GM13977 (cell line): ENCODE results near the gene ASH1L.

Source experiments
- DNase-seq: peaks from one replicate; pipeline ENCODE4 v3.0.0; 2012; ENCODE audit warnings: low spot score
- CTCF ChIP-seq: IDR thresholded peaks from 2 replicates; pipeline ENCODE4 v1.5.1; 2012; ENCODE audit warnings: mild to moderate bottlenecking, control low read depth; ENCODE audit not compliant: insufficient read depth; ENCODE audit errors: extremely low read depth, missing control alignments
- in situ Hi-C: fragments of 300-500 bp; cut with MboI; formaldehyde crosslinking; loops from one replicate; pipeline ENCODE4 v1.12.0; 2022; ENCODE audit warnings: low sequenced_read_pairs, low pct_unique_long_range_greater_than_20kb, mixed read lengths, inconsistent platforms; ENCODE audit not compliant: unreplicated experiment

The ASH1L gene

GRCh38 chr1:155379180-155379579 lies 183.4 kb downstream of the ASH1L start:
- in situ Hi-C loops: no loop called here
- no peak for TF ChIP-seq CTCF
- DNase-seq: no peak

- TF ChIP-seq CTCF: no peak
- DNase-seq: no peak
- in situ Hi-C loops: no loop called here
Measured at GRCh38 chr1:155360051-155360450, 202.6 kb downstream of the ASH1L start.

GRCh38 chr1:155352631-155353030 lies 210.0 kb downstream of the ASH1L start:
- no peak for DNase-seq
- in situ Hi-C loops: no loop called here
- TF ChIP-seq CTCF: no peak

- in situ Hi-C loops: no loop called here
- no peak for TF ChIP-seq CTCF
- no peak for DNase-seq
Measured at GRCh38 chr1:155342842-155343241, 219.8 kb downstream of the ASH1L start.

GRCh38 chr1:155339515-155340097 lies 223.0 kb downstream of the ASH1L start:
- DNase-seq: no peak
- no peak for TF ChIP-seq CTCF
- in situ Hi-C loops: loop anchor here (10.0 kb wide), 1 partner anchor 165 kb away; no protein-coding TSS in a partner anchor

- no peak for DNase-seq
- TF ChIP-seq CTCF: no peak
- in situ Hi-C loops: loop anchor here (10.0 kb wide), 1 partner anchor 170 kb away; no protein-coding TSS in a partner anchor
Measured at GRCh38 chr1:155334962-155335361, 227.6 kb downstream of the ASH1L start.
